HG02571 (cell line): Measurements from ENCODE around the gene SPDEF.

Experiments used
- ATAC-seq: cut with Tn5 transposase; IDR thresholded peaks from one replicate; pipeline ENCODE4 v1.9.1; 2021; ENCODE audit warnings: mild to moderate bottlenecking, moderate library complexity; ENCODE audit not compliant: unreplicated experiment

Gene SPDEF

DNA sequence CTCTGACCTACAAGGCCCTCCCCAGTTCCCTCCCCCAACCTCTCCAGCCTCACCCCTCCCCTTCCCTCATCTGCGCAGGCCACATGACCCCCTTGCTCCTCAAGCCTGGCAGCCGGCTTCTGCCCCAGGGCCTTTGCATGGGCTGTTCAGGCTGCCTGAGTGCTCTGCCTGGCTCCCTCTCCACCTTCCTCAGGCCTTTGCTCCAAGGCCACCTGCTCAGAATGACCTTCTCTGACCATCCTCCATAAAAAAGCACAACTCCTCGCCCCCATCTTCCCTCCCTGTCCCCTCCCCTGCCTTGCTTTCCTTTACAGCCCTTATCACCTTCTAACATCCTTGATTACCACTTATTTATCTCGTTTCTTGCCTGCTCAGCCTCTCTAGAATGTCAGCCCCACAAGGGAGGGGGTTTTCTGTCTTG lies 38.7 kb downstream of the SPDEF start:
- no peak for ATAC-seq

DNA sequence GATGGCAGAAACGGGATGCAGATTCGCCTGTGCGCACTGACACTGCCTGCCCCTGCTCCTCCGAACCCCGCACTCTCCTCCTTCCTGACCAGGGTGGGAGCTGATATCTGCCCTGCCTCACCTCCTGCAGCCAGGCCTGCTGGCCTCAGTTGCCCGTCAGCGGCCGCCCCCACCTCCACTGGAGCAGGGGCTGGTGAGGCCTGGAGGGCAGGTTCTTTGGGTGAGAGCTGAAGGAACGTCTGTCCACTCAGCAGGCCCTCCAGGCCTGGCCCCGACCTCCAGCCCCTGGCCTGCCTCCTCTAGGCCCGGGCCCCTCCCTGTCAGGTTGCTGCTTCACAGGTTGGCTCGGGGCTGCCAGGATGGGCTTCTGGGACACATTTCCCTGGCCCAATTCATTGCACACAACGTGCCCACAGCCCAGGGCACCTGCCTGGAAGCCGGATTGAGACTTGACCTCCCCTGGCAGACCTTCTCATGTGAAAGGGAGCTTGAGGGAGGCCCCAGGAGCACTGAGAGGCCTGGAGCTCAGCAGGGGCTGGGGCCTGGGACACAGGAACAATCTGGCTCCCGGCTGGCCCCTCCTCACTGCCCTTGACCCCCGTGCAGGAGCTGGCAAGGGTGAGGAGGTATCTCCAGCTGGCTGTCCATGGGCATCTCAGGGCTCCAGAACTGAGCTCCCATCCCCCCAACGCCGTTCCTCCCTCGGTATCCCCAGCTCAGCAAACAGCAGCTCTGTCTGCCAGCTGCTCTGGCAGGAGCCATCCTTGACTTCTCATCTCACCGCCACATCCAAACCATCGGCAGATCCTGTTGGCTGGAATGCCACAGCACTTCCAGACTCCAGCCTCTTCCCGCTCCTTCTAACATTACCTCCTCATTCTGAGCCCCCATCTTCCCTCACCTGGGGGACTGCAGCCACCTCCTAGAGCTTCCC lies 39.5 kb downstream of the SPDEF start:
- no peak for ATAC-seq

DNA sequence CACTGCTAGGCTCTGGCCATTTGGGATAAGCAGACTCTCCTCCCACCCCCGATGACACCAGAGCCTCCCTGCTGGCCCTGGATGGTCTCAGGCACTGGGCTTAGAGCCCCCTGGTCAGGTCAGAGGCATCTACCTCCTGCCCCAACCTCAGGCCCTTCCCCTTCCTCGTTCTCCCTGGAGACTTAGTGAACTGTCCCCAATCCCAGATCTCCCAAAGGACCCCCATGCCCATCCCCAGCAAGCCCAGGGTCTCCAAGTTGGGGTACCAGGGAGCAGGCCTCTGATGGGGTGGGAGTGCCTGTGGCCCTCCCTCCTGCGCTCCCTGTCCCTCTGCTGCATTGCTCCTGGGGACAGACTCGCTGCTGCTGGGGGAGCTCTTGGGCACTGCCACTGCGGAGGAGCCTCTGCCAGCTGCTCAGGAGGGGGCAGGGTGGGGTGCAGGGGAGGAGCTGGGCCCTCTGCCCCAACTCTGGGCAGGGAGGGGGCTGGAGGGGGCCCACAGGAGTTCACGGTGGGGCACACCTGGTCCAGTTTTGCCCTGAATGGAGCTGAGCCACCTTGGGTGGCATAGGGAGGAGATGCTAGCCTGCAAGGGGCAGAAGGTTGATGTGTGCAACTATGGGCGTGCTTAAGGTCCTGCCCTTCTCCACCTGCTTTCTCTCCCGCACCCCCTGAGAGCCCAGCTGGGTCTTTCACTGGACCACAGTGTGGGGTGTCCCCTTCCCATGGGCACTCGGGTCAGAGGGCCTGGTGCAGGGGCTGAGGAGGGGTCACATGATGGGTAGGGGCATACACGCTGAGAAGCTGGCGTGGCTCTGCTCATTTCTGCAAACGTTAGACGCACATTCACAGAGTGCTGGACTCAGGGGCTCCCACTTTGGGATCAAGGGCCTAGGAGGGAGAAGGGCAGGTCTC lies 40.4 kb downstream of the SPDEF start:
- ATAC-seq: no peak

DNA sequence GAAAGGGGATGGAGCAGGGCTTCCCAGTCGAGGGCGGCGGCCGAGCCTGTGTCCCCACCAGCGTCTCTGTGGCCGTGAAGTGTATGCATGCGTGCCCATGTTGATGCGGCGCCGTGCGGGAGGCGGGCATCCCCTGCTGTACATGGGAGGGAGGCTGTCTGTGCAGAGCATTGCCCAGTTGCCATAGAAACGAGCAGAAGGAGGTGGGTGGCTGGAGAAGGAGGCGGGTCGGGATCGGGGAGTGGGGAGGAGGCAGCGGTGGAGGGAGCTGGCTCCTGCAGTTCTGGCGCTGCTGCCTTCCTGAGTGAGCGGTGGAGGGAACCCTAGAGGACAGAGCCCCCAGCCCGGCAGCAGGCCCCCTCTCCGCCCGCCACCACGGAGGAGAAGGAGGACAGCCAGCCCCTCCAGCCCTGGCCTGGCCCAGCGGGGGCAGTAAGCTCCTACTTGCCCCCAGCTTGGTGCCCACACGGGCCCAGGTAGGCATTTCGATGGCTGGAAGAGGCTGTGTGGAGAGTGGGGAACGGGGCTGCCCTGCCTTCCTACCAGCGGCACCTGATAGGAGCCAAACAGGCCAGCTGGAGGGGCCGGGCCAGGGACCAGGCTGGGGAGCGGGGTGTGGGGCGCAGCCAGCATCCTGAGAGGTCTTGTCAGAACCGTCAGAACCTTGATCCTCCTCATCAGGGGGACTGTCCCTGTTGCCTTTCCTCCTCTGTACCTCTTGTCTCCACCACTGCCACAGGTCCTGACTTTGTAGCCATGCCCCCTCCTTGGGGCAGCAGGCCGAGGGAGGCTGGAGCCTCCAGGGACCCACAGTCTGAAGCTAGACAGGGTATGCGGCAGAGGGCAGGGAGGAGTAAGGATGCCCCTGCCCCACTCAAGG lies 41.3 kb downstream of the SPDEF start:
- no peak for ATAC-seq

DNA sequence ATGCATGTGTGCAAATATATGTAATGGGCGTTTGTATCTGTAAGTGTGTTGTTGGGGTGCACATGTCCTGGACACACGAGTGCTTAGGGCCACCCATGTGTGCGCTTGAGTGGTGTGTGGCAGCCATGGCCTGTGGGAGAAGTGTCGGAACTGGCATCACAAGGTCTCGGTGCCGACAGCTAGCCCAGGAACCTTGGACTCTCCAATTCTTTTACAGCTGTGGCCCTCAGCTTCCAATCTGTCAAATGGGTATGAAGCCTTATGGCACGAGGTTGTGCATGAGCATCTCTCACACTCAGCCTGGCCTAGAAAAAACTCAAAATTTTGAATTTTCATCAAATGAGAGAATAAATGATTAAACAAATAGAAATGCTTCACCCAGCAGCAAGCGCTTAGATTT lies 42.0 kb downstream of the SPDEF start:
- ATAC-seq: no peak

DNA sequence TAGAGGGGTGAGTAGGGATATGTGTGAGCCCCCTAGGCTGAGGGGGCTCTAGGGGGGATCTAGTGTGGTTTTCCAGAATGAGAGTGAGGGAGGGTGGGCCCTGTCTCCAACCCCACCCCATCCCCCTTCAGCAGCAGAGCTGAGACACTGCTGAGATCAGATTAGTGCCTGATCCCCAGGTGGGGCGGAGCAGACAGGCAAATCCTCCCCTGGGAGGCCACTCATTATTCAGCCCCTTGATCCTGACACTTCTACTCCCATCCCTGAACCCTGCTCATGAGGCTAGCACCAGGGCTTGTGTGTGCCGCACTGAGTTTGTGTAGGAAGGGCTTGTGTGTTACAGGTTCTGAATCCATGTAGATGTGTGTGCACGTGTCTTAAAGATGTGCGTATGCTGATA lies 42.5 kb downstream of the SPDEF start:
- ATAC-seq: no peak

DNA sequence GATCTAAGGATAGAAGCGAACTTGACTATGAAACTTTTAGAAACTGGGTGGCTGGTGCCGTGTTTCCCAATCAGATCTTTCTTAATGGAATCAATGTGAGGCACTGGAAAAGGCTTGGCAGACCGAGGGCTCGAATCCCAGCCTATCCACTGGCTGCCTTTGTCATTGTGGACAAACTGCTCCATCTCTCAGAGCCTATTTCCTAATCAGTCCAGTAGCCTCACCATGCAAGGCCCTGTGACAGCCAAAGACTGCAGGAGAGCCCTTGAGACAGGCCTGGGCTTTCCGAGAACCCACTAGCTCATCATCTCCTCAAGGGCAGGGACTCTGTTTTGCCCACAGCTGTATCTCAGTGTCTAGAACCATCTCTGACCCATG lies 43.4 kb downstream of the SPDEF start:
- ATAC-seq: no peak

DNA sequence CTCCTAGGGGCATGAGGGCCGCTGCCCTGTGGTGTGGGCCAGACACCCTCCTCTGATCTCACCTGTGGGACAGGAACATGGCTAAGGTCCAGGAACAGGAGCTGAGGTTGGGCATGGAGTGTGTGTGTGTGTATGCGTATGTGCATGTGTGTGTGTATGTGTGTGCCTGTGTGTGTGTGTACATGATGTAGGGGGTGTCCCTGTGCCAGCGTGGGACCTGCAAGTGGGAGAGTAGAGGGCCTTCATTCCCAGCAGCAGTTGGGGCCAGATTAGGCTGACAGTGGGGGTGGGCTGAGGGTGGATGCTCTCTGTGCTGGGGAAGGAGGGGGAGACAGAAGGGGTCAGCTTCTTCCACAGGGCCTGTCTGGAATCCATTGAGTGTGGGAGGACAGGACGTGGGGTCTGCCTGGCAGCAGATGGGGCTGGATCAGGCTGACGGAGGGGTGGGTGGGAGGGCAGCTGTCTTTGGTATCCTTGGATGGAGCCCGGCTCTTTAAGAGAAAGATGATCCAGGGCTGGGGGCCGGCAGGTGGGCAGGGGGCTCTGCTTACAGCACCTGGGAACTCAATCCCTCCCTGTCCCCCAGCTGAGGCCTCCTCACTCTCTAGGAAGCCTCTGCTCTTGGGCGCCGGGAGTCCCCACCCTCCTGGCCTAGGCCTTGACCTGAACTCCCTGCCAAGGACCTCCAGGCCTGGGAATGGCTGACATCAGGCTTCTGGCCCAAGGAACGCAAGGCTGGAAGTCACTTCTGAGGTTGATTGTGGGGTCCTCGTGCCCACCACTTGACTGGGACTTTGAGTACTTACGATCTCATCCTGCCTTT lies 44.0 kb downstream of the SPDEF start:
- ATAC-seq: no peak

DNA sequence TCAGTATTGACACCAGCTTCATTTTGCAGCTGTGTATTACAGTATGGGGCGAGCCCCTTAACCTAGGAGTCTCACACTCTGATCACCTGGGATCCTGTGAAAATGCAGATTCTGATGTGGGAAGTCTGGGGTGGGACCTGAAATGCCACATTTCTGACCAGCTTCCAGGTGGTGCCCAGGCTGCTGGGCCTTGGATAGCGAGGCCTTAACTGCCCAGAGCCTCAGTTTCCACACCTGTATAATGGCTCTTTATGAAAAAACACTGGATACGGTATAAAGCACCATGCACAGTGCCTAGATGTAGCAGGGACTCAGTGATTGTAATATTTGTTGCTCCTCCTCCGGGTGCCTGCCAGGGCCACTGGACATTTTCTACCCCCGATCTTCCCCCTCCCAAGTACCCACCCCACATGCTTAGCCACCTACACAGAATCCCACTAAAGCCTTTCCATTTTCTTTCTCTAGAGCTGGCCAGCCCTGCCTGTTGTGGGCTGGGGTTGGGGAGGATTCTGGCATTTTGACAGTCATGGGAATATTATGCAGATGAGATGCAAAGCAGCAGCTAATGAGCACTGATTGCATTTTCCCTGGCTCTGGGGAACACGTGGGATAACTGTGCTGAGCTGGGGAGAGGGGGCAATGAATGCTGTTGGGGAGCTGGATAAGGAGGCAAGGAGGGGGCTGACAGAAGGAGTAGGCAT lies 44.8 kb downstream of the SPDEF start:
- ATAC-seq: no peak

DNA sequence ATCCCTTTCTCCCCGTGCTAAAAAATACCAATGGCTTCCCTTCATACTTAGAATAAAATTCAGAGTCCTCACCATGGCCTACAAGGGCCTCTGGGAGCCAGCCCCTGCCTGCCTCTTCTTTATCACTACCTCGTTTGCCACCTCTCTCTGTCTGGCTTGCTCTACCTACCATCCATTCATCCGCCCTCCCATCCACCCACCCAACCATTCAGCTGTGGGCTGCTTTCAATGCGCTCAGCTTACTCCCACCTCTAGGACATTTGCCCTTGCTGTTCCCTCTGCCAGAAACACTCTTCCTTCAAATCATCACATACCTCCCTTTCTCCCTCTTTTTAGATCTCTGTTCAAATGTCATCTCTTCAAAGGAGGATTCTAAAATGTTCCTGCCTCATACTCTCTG lies 45.8 kb downstream of the SPDEF start:
- no peak for ATAC-seq

DNA sequence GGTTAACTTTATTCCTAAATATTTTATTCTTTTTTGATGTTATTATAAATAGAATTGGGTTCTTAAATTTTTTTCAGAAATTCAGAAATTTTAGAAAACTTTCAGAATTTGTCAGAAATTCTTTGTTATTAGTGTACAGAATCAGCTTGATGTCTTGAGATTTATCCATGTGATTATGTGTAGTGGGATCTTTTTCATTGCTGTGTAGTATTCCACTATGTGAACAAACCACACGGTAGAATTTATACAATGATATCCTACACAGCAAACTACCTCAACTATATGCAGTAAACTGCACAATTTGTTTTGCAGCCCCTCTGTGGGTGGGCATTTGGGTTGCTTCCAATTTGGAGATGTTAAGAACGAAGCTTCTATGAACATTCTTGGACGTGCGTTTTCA lies 46.3 kb downstream of the SPDEF start:
- no peak for ATAC-seq

DNA sequence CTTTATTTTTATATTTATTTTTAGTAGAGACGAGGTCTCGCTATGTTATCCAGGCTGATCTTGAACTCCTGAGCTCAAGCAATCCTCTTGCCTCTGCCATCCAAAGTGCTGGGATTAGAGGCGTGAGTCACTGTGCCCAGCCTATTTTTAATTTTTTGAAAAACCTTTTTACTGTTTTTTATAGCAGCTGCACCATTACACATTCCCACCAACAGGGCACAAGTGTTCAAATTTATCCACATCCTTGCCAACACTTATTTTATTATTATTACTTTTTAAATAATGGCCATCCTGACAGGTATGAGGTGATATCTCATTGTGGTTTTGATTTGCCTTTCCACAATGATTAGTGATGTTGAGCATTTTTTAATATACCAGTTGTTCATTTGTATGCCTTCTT lies 47.7 kb downstream of the SPDEF start:
- no peak for ATAC-seq

DNA sequence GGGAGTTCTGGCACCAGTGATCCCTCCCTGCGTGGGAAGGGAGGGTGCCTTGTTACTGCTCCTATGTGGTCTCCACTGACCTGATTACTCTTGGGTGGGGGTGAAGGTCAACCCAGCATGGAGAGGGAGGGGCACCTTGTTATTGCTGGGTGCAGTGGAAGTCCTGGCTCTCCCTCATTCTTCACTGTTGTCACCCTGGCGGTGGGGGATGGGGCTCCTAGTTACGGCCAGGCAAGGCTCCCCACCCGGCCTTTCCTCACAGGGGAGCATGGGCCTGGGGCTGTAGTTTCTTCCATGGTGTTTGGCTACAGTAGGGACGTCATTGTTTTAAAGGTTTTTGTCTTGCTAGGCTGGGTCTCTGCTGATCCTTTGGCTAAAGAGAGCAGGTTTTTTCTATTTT lies 49.4 kb downstream of the SPDEF start:
- ATAC-seq: no peak

DNA sequence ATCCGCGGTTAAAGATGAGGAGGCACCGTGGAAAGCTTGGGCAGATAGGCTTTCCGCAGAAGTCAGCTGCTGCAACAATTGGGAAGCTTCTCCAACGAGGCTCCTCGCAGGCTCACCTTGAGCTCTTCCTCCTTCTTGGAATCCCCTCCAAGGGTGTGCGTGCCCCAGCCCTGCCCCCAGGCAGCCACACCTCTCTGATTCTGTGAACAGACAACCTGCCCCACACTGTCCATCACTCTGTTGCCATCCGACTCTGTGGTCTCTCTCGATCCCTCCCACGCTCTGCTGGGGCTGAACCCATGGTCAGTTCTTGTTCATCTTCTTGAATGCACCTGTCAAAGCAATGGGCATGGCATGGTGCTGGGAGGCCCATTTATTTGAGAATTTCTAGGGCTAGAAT lies 58.7 kb downstream of the SPDEF start:
- ATAC-seq: no peak

DNA sequence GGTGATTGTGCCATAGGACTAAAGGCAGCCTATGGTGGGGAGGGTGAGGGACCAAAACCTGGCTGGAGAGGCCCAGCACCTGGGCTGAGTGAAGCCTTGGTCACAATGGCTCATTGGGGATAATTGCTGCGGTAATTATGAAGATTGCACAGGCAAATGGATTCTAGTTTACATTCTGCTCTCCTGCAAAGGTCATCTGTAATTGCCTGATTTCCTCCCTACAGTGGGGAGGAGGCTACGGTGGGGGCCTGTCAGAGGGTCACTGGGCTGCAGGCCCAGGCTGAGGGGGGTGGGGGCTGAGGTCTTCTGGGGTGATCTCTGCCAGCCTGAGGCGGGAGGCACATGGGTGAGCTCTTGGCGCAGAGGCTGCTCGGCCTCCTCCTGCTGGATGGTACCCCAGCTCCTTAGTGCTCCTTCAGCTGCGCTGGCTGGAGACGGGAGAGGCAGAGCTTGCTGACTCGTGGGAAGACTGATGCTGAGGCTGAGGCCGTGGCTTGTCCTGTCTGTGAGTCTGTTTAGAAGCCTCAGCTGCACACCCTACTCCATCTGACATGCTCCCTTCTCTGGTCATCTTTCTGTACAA lies 59.9 kb downstream of the SPDEF start:
- ATAC-seq: no peak

DNA sequence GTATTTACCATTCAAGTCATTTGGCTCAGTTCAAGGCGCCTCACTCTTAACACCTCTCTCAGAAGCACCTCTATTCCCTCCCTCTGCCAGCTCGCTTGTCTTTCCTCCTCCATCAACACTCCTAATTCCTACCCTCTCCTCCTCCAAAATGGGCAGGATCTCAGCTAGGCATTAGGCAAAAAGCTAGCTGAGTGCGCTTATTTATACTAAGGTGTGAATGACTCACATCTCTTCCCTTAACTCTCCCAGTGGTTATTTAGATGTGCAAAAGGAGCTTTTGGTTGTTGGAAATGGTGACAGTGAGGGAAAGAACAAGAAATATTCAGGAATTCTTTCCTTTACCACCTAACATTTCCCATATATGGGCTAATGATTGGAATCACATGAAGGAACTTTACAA lies 61.2 kb downstream of the SPDEF start:
- no peak for ATAC-seq

DNA sequence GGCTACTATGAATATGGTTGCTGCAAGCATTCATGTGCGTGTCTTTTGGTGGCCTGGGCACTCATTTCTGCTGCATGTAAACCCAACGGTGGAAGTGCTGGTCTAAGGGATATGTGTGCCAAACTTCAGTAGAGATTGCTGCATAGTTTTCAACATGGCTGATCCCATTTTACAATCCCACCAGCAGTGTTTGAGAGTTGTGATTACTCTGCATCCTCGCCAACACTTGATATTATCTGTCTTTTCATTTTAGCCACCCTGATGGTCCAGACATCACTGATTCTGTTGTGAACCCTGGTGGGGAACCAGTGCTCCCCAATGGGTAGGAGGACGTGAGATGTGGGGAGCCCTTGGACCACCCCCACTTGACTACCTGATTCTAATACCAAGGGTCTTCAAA lies 62.8 kb downstream of the SPDEF start:
- ATAC-seq: no peak

DNA sequence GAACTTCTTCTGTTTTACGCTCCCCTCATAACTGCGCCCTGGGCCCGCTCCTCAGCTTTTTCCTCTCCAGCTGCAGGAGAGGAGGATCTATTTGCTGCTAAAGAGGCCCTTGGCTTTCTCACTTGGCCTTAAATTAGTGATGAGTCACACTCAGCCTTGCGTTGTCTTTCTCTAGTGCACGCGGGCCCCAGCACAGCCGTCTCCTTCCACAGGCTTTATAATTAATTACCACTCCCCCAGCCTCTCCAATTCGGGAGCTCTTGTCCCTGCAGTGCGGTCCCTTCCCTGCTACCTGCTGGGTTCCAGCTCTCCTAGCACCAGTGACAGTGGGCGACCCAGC lies 65.1 kb downstream of the SPDEF start:
- ATAC-seq: no peak

DNA sequence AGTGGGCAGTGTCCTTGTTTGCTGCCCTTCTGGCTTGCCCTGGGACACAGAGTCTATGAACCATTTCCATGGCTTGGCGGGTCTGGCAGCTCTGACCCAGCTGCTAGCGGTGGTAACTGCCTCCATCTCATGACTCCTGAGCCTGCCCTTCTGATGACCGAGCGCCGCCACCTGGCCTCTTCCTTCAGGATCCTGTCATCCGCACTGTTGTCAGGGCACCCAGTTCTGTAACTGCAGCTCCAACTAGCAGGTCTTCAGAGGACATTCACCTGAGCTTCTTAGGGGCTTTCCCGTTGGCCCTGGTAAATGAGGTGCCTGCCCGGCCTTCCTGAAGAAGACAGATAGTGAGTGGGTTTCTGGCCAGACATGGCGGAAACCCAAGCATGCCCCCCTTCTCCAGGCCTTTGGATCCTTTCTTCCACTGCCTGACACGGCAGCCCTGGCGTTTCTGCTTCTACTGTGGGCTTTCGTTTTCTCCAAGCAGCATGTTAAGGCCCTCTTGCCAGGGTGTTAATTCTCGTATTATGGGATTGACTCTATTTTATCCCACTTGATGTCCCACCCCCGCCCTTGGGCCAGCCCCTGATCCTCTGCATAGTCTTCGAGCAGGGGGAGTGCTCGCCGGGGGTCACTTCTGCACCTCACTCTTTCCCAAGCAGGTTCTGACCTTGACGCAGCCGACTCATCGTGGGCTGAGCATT lies 65.6 kb downstream of the SPDEF start:
- no peak for ATAC-seq
